VCaP (cell line): ENCODE results near the gene AGPAT1.

Experiments used
- H3K27ac ChIP-seq: fragments of 450-650 bp; 2 replicates; pipeline ENCODE4 v1.5.1; 2017
- CTCF ChIP-seq: fragments of 450-650 bp; conservative IDR thresholded peaks from 2 replicates; pipeline ENCODE4 v1.5.1; 2017; ENCODE audit warnings: mild to moderate bottlenecking, moderate library complexity

Gene AGPAT1

GRCh38 chr6:32140420-32141046, 35.4 kb downstream of the AGPAT1 start:
- H3K27ac ChIP-seq, result no peak overlapping the region
- no peak for TF ChIP-seq CTCF

- no peak overlapping the region for H3K27ac ChIP-seq
- TF ChIP-seq CTCF, result no peak
Measured at GRCh38 chr6:32139590-32139989, 36.3 kb downstream of the AGPAT1 start.

DNA sequence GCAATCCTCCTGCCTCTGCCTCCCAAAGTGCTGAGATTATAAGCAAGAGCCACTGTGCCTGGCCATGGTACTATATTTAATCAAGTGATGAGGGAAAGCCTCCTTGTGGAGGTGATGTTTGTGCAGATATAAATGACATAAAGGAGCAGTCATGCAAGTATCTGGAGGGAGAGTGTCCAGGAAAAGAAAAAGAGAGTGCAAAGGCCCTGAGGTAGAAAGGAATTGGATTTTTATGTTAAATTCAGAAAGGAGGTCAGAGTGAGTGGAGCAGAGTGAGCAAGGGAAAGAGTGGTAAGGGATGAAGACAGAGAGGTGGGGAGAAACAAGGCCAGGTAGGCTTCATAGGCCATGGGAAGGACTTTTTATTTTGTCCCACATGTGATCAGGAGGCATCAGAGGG, 38.4 kb downstream of the AGPAT1 start:
- no peak overlapping the region for H3K27ac ChIP-seq
- TF ChIP-seq CTCF, result no peak

- no peak overlapping the region for H3K27ac ChIP-seq
- no peak for TF ChIP-seq CTCF
Measured at GRCh38 chr6:32133786-32134185, 42.1 kb downstream of the AGPAT1 start.

DNA sequence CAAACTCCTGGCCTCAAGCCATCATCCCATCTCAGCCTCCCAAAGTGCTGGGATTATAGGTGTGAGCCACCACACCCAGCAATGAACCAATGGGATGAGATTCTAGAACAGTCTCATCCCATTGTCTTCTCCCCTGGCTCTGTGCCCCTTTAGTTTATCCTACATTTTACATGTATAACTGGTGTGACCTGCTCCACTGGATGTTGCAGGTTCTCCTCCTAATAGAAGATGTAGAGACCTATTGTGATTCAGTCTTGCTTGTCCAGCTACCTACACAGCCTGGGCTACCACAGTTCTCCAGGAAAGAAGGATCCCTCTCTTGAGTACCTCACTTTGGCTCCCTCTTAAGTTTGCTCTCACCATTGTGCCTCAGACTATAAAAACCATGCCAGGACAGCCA, 43.8 kb downstream of the AGPAT1 start:
- no peak for TF ChIP-seq CTCF
- H3K27ac ChIP-seq, result no peak overlapping the region

GRCh38 chr6:32131439-32131948, 44.4 kb downstream of the AGPAT1 start:
- H3K27ac ChIP-seq, result no peak overlapping the region
- TF ChIP-seq CTCF, result no peak

- no peak for TF ChIP-seq CTCF
- H3K27ac ChIP-seq, result peak overlapping the region; percentile 80
Measured at GRCh38 chr6:32129297-32130088, 46.4 kb downstream of the AGPAT1 start.
